ENCODE results near the gene CHTF8.

GRCh38 chr16:69089091-69089910 is 43.1 kb downstream of the CHTF8 start:
- TF ChIP-seq GATA3 (IDR thresholded peaks at IDR 0.05; ENCODE audit: low read depth, low read length): no peak
- peak; percentile 83 for TF ChIP-seq GATA2 (IDR thresholded peaks at IDR 0.05; ENCODE audit: low read depth, low read length)

Data from SH-SY5Y (cell line).